HG03064 (cell line): ENCODE results near the gene NDUFA9.

Source experiments
- ATAC-seq: cut with Tn5 transposase; IDR thresholded peaks from one replicate; pipeline ENCODE4 v1.9.1; 2021; ENCODE audit warnings: low read depth; ENCODE audit not compliant: unreplicated experiment

Gene NDUFA9

DNA sequence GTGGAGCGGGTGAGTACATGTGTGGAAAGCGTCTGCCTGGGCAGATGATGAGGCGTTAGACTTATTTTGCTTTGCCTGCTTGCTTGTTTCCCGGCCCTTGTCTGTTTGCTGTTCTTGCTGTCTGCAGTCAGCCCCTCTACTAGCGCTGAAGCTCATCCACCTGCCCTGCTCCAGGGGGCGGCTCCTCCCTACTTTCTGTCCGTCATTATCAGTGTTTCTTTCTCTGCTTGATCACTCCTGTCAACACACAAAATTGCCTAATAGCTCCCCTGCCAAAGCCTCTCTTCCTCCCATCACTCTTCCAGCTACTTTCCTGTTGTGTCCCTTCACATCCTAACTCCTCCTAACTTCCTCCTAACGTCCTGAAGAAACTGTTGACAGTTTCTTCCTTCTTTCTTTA lies 36.4 kb downstream of the NDUFA9 start:
- ATAC-seq: no peak

DNA sequence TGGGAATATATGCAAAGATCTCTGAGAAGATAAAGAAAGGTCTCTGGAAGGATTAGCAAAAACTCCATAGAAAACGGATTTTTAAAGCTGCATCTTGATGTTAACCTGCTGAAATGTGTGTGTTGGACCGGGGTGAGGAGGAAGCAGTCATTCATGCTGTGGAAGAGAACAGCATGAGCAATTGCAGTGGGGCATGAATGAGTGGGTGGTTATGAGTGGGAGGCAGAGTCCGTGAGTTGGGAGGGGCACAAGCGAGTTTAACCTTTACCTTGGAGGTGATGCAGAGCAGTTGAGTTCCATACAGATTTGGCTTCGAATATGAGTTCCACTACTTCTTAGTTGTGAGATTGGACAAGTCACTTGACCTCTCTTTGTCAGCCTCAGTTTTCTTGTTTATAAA lies 41.8 kb downstream of the NDUFA9 start:
- ATAC-seq: no peak
